Right atrium auricular region (tissue), 2 donors: ENCODE results near the gene SRRD. TPM values are rescaled to one million over a fixed set of nuclear protein-coding genes. Genes with fewer than 3 reads are reported as not detected.

Experiments
- DNase-seq: peaks from one replicate; pipeline ENCODE4 v3.0.0-alpha.2; 2019; ENCODE audit warnings: low spot score
- H3K27ac ChIP-seq, 2 donors: fragments of 200-600 bp; sonication (generic); 1 replicate in 1 of 2; 2 replicates in 1 of 2; pipeline ENCODE4 v1.5.1; 2016 to 2019
- H3K27me3 ChIP-seq, 2 donors: fragments of 200-600 bp; sonication (generic); one replicate each; pipeline versions ENCODE4 v1.5.1 to v1.6.0; 2017 to 2019
- H3K36me3 ChIP-seq: fragments of 200-600 bp; sonication (generic); one replicate; pipeline ENCODE4 v1.5.1; 2016
- H3K4me1 ChIP-seq, 2 donors: fragments of 200-600 bp; sonication (generic); one replicate each; pipeline versions ENCODE4 v1.5.1 to v1.6.0; 2017 to 2019
- H3K4me3 ChIP-seq, 2 donors: fragments of 200-600 bp; sonication (generic); 1 replicate in 1 of 2; 2 replicates in 1 of 2; pipeline ENCODE4 v1.5.1; 2017 to 2019; ENCODE audit warnings: mild to moderate bottlenecking in 1 of 2, moderate library complexity in 1 of 2
- H3K9me3 ChIP-seq, 2 donors: fragments of 200-600 bp; sonication (generic); one replicate each; pipeline ENCODE4 v1.5.1; 2019
- total RNA-seq, 2 donors: library from RNA; depleted of rRNA; stranded (reverse); fragments of >200 nt; gene quantifications; one replicate each; pipeline ENCODE4 v1.1.0, GENCODE V29; 2016
- TF ChIP-seq, protein P1 (sequence below), 2 donors: fragments of 200-600 bp; sonication (generic); IDR thresholded peaks; one replicate each; pipeline ENCODE4 v1.5.1; 2019; ENCODE audit warnings: antibody characterized with exemption in 2 of 2

SRRD gene
- total RNA-seq, 2 donors from 2014 or later = 20.4 to 25.0 TPM

DNA sequence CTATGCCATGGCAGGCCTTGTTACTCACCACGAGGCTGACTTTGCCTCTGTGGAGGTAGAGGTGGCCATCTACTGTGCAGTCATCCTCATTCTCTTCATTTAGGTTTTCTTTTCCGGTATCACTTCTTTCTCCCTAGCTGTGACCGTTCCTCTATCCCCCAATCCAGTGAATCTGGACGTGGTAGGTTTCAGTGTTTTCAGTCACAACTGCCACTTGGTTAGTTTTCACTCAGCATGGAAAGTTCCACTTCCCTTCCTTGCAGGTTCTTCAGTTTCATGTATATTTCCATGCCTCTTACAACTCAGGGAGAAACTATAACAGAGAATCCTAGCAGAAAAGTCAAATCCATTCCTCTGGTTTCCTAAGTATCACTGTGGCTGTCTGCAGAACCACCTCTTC is 2.0 kb upstream of the SRRD start:
- Histone ChIP-seq H3K36me3 (peaks cover 11% of the 10 kb centered on the region), H3K27me3 (no peaks in the 10 kb centered on the region), H3K9me3 (no peaks in the 10 kb centered on the region), H3K4me3 (no peak overlapping the region), H3K4me1 (peaks cover 0 to 53% of the 10 kb centered on the region in 2 donors), H3K27ac (no peak overlapping the region)
- TF ChIP-seq, protein P1, sequence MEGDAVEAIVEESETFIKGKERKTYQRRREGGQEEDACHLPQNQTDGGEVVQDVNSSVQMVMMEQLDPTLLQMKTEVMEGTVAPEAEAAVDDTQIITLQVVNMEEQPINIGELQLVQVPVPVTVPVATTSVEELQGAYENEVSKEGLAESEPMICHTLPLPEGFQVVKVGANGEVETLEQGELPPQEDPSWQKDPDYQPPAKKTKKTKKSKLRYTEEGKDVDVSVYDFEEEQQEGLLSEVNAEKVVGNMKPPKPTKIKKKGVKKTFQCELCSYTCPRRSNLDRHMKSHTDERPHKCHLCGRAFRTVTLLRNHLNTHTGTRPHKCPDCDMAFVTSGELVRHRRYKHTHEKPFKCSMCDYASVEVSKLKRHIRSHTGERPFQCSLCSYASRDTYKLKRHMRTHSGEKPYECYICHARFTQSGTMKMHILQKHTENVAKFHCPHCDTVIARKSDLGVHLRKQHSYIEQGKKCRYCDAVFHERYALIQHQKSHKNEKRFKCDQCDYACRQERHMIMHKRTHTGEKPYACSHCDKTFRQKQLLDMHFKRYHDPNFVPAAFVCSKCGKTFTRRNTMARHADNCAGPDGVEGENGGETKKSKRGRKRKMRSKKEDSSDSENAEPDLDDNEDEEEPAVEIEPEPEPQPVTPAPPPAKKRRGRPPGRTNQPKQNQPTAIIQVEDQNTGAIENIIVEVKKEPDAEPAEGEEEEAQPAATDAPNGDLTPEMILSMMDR (IDR thresholded peaks at IDR 0.05) = no peak
- DNase-seq = no peak

DNA sequence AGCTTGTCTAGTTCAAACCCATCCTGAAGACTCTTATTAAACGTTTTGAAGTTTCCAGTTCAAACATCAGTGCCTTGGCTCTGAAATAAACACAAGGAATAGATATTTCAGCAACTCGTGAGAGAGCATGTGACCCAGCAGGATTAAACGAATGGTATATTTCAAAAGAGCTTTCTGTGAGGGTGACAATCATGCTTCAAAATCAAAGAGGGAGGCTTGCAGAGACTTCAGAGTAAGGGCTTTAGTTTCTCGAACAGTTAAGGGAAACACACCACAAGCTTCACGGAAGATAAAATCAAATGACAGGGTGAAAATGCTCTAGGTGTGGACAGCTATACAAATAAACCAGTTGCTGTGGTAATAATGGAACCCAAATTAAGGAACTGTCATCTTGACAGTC is 1.5 kb upstream of the SRRD start:
- TF ChIP-seq, protein P1 (IDR thresholded peaks at IDR 0.05) = no peak
- DNase-seq = no peak
- H3K36me3 ChIP-seq = peaks cover 8% of the 10 kb centered on the region
- no peaks in the 10 kb centered on the region for H3K27me3 ChIP-seq
- H3K4me3 ChIP-seq = no peak overlapping the region
- H3K27ac ChIP-seq = no peak overlapping the region
- H3K9me3 ChIP-seq = no peaks in the 10 kb centered on the region
- H3K4me1 ChIP-seq = peaks cover 0 to 53% of the 10 kb centered on the region in 2 donors

DNA sequence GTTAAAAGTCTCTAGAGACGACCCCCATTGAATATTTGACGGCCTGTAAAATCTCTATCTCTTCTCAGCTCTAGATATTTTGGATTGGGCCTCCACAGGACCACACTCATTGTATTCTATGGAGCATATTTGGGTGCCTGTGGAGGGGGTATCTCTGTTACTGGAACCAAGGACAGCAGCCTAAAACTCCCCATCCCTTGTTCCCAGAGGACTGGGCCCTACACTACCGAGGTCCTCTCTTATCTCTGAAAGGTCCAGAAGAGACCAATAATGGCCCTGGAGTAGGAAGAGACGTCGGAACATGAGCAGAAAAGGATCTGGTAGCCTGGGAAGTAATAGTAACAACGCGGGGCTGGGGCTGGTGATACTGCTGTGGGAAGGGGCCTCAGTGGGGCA is 636 bp upstream of the SRRD start:
- H3K36me3 ChIP-seq = peaks cover 5% of the 10 kb centered on the region
- H3K4me1 ChIP-seq = peaks cover 0 to 53% of the 10 kb centered on the region in 2 donors
- DNase-seq = no peak
- no peaks in the 10 kb centered on the region for H3K27me3 ChIP-seq
- peak overlapping the region; percentile 94 to 96 for H3K27ac ChIP-seq
- TF ChIP-seq, protein P1 (IDR thresholded peaks at IDR 0.05) = no peak
- no peaks in the 10 kb centered on the region for H3K9me3 ChIP-seq
- H3K4me3 ChIP-seq = peak overlapping the region; percentile 87 to 88

DNA sequence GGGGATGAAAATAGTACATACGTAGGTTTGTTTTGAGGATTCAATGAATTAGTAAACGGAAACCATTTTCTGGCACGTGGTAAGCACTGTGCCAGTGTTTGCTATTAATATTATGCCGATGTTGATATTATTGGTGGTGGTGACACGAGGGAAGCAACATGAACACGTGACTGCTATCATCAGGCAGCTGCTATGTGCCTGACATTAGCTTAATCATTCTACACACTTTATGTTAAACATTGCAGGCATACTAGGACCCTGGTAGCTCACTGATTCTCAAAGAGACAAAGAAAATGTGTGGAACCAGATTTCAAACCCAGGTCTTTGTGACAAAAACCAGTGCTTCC is 656 bp downstream of the SRRD start:
- Histone ChIP-seq H3K36me3 (peaks cover 17% of the 10 kb centered on the region), H3K4me1 (peaks cover 0 to 47% of the 10 kb centered on the region in 2 donors), H3K4me3 (peak overlapping the region; percentile 87 to 88), H3K27ac (peak overlapping the region; percentile 94 to 96), H3K9me3 (no peaks in the 10 kb centered on the region), H3K27me3 (no peaks in the 10 kb centered on the region)
- DNase-seq = no peak
- TF ChIP-seq, protein P1 (IDR thresholded peaks at IDR 0.05) = no peak

DNA sequence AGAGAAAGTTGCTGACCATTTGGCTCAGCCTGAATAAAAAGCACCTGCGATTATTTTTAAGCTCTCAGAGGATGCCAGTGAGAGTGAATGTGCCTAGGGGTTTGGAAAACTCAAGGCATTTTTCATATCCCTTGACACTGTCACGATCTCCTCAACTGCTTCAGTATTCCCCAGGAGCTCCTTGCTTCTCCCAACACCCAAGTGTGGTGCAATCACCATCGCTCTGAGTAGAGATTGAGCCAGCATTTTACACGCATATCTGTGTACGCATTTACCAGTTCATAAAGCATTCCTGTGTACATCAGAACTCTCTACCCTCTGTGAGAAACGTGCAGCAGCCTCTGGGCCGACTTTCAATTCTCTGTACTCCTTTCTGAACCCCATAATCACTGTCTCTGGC is 1.3 kb downstream of the SRRD start:
- Histone ChIP-seq H3K36me3 (peaks cover 22% of the 10 kb centered on the region), H3K4me1 (peaks cover 0 to 42% of the 10 kb centered on the region in 2 donors)

More for the DNA sequence above, 1.3 kb downstream of the SRRD start:
- H3K9me3 ChIP-seq = no peaks in the 10 kb centered on the region
- H3K27ac ChIP-seq = peak overlapping the region in 1 of 2 donors; percentile 96
- H3K27me3 ChIP-seq = no peaks in the 10 kb centered on the region
- no peak overlapping the region for H3K4me3 ChIP-seq
- DNase-seq = no peak
- TF ChIP-seq, protein P1 (IDR thresholded peaks at IDR 0.05) = no peak
